Epidermal melanocyte (primary cell): ENCODE data around the gene FOXC2.
"Not testable (repeated sequence)": the region's sequence is repeated elsewhere in the genome, so short reads cannot be mapped to it uniquely, and the experiment has no call there.

Source experiments
- DNase-seq: peaks from one replicate; pipeline ENCODE4 v3.0.0; 2011; ENCODE audit warnings: low spot score; ENCODE audit not compliant: insufficient read length

Gene FOXC2

GRCh38 chr16:86585821-86586611 is 19.4 kb downstream of the FOXC2 start:
- DNase-seq, result no peak

DNA sequence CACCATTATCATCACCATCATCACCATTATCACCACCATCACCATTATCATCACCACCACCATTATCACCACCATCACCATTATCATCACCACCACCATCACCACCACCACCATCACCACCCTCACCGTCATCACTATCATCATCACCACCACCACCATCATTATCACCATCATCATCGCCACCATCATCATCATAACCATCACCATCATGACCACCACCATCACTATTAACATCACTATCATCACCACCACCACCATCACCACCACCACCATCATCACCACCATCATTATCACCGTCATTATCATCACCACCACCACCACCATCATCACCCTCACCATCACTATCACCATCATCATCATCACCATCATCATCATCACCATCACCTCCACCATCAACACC is 20.9 kb downstream of the FOXC2 start:
- no peak for DNase-seq

GRCh38 chr16:86587955-86588354 is 21.3 kb downstream of the FOXC2 start:
- not testable (repeated sequence) for DNase-seq

DNA sequence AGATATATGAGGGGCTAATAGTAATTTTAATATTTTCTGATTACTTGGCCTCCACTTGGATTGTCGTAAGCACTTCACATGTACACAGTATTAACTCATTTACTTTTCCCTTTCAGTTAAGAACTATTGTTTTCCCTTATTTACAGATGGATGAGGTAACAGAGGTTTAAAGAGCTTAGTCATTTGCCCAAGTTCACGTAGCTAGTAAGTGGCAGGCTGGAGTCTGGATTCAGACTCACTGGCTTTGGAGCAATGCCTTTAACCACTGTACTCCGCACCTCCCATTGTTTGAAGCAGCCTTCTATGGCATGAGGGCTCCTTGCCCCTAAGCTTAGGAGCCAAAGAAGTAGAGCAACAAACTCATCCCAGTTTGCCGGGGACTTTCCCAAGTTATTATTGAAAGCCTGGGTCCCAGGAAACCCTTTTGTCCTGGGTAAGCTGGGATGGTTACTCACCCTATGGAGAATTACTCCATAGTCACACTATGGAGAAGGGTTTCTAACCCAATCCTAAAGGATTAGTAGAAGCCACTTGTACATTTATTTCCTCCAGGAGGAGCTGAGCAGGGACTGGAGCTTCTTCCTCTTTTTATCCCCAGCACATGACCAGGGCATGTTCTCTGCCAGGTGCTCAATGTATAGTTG is 24.0 kb downstream of the FOXC2 start:
- DNase-seq, result no peak

DNA sequence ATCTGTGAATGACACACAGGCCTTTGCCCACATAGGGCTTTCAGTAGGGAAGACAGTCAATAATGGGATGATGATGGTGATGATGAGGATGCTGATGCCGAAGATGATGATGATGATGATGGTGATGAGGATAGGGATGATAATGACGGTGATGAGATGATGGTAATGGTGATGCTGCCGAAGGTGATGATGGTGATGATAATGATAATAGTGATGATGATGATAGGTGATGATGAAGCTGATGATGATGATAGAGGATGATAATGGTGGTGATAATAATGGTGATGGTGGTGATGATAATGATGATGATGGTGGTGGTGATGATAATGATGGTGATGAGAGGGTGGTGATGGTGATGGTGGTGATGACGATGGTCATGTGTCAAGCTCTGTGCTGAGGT is 24.6 kb downstream of the FOXC2 start:
- DNase-seq, result no peak

DNA sequence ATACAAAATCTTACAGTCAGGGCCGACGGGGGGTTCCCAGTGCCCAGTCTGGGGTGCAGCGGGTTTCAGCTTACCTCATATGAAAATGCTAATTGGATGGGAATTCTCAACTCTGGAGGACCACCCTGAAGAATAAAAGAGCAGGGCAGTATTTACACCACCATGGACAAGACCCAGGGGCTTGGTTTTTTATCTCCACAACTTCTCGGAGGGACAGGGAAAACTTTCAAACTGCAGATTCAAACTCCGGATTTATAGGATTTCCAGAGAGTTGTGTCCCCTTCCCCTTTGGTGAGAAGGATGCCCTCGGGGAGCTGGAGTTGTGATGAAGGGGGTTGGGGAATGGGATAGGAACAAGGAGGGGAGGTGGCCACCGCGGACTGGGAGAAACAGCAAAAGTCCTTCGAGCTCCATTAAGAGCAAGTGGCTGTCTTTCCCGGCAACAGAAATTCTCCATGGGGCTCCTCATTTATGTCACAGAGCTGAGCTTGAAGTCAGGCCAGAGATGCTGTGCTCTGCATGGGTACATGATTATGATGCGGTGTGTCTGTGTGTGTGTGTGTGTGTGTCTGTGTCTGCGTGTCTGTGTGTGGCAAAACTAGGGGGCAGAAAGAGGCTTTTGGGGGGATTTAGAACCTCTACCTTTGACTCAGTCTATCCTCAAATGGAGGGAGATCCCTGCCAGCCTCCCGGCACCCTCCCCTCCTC is 27.4 kb downstream of the FOXC2 start:
- no peak for DNase-seq

DNA sequence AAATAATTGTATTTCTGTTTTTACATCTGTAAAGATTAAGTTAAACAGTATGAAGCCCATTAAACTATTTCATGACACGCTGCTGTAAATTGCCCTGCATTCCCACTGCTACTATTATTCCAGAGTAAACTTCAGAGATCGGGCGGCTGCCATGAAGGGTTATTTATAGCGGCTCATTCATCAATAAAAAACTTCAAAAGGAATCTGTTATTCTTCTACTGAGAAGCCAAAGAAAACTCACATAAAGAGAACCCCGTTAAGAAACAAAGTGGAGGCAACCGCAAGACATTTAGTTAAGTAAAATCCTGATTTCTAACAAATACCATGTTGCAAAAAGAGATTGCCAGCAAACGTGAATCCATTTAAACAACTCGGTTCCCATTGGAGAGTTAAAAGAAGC is 28.1 kb downstream of the FOXC2 start:
- DNase-seq, result no peak

DNA sequence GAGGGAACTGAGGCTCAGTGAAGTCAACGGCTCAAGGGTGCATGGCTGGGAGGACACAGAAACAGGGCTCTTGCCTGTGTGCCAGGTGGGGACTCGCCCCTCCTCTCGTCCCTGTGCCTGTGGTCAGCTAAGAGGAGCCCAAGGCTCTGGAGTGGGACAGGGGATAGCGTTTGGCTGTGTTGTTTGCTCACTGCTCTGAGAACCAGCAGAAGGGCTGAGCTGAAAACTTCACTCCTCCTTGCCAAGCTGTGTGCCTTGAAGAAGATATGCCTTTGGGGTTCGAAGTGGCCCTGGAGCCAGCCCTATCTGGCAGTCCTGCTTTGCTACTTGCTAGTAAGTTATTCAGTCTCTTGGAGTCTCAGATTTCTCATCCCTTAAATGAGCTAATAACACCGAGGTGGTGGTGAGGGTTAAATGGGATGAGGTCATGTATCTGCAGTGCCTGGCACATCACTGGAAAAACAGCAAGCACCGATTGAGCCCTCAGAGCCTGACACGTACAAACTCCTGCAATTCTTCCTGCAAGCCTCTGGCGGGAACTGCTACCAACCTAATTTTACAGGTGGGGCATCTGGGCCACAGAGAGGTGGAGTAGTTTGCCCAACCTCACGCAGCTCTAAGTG is 29.5 kb downstream of the FOXC2 start:
- no peak for DNase-seq

- DNase-seq, result no peak
Observed at GRCh38 chr16:86597126-86597879, 30.7 kb downstream of the FOXC2 start.

DNA sequence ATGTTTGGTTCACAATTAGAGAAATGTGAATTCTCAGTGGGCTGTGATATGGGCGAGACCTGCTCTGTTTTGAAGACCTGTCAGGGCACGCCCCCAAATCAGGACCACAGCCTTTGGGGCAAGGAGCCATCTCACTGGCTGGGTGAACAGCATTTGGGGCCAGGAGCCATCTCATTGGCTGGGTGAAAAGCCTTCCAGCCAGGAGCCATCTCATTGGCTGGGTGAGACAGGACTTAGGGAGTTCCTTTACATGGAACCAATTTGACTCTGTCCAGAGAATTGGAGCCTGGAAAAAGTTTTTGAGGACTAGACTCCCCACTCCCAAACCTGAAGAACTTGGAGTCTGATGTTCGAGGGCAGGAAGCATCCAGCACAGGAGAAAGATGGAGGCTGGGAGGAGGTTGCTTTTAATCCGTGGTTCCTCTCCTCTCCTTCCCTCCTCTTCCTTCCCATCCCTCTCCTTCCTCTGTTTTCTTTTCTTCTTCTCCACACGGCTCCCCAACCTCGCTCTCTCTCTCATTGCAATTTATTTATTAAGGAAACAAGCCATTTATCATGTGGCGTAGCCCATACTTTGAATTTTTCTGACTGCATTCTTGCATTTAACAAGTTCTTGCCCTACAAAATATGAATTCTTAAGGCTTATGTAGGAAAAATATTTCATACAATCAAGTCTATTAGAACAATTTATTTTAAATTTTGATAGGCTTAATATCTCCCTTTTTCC is 31.4 kb downstream of the FOXC2 start:
- no peak for DNase-seq

DNA sequence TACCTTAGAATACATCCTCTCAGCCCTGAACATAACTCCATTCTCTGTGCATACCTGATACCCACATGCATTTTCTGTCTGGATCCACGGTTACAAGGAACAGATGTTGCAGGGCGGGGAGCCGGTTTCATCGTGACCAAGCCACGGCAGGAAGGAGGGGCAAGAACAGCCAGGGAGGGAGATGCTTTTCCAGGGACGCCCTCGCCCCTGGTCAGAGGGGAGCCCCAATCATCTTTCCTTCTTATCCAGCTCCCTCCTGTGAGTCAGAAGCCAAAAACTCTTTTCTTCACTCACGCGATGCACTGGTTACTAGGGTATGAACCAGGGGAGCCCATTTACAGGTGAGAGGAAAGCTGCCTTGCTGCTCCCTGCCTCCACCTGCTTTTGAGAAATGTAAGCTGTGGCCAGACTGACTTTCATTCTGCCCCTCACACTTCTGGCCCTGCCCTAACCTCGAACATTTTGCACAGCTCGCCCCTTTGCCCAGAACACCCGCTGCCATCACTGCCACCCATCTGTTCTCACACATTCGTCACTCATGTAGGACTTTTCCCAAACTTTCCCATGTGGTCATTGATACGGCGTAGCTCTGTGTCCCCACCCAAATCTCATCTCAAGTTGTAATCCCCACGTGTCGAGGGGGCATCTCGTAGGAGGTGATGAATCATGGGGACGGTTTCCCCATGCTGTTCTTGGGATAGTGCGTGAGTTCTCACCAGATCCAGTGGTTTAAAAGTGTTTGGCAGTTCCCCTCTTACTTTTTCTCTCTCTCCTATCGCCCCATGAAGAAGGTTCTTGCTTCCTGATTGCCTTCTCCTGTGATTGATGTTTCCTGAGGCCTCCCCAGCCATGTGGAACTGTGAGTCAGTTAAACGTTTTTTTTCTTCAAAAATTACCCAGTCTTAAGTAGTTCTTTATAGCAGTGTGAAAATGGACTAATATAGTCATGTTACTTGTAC is 32.3 kb downstream of the FOXC2 start:
- DNase-seq, result no peak

- no peak for DNase-seq
Observed at GRCh38 chr16:86601356-86601755, 34.7 kb downstream of the FOXC2 start.

DNA sequence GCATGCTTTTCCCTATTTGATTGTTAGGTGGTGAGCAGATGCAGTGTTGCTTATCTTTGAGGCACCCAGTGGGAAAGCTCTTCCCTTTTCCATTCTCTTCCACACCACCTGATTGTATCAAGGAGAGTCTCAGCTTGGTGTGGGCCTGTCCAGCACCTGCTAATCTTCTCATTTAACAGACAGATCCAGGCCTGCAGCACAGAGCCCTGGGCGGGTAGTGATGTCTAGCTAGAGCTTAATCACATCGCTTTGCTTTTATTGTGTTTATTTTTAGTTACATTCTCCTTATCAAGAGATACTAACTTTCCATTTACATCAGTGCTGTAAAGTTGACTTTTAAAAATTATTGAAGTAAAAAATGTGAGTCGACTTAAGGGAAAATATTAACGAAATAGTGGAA is 35.9 kb downstream of the FOXC2 start:
- no peak for DNase-seq

DNA sequence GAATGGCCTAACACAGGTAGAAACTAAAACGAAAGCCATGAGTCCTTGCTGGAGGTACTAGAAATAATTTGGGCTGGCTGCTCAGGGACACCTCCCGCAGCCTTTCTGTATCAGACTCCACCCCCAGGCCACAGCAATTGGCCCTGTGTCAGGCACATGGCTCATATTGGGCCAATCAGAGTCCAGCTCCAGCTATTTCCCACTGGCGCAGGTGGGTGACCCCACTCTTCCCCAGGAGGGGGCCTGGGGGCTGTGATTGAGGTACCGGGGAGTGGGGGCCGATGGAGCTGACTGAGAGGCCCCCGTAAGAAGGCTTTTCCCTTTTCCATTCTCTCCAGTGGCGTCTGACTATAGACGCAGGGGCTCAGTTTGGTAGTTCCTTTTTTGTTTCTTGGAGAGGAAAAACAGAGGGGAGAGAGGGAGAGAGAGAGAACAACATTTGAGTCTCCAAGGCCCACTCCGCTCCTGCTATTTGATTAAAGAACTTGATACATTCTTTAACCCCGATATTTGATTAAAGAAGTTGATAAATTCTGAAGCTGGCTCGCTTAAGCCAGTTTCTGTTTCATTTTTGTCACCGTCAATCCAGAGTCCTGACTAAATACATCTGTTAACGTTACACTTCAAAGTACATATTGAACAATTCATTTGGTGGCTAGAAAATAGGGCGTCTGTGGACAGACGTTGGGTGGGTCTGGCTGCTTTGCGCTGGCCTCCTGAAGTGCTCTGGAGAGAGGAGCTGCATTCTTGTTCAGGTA is 38.0 kb downstream of the FOXC2 start:
- no peak for DNase-seq

DNA sequence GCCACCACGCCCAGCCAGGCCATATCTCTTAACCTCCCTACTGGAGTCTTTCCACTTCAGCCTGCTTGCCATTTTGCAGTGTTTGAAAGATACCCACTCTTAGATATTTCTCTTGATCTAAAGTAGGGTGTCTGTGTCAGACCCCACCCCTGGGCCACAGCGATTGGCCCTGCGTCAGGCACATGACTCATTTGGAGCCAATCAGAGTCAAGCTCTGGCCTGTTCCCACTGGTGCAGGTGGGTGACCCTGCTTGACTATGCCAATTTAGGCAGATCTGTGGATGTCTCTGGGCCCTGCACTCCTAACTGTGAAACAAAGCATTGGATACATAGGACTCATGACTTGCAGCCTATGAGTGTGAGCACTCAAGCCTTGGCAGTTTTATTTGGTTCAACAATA is 39.3 kb downstream of the FOXC2 start:
- DNase-seq, result no peak

- DNase-seq, result no peak
Observed at GRCh38 chr16:86608301-86608747, 41.7 kb downstream of the FOXC2 start.

GRCh38 chr16:86609115-86609514 is 42.5 kb downstream of the FOXC2 start:
- peak; percentile 60 for DNase-seq

- no peak for DNase-seq
Observed at GRCh38 chr16:86609661-86610060, 43.0 kb downstream of the FOXC2 start.
